Stimulated activated CD4-positive, alpha-beta T cell treated with anti-CD3 and anti-CD28 coated beads, TNF-alpha, amount 100 ng/mL, for 1 hour (primary cell): Measurements from ENCODE around the gene DHX29.
A peak's percentile ranks its signal among the peaks of the same experiment; 100 is the strongest.

Experiments used
- DNase-seq, 3 donors: peaks; one replicate each; pipeline ENCODE4 v3.0.0-alpha.2; 2020; ENCODE audit warnings: low read depth in 3 of 3, low spot score in 1 of 3

DHX29 gene, protein sequence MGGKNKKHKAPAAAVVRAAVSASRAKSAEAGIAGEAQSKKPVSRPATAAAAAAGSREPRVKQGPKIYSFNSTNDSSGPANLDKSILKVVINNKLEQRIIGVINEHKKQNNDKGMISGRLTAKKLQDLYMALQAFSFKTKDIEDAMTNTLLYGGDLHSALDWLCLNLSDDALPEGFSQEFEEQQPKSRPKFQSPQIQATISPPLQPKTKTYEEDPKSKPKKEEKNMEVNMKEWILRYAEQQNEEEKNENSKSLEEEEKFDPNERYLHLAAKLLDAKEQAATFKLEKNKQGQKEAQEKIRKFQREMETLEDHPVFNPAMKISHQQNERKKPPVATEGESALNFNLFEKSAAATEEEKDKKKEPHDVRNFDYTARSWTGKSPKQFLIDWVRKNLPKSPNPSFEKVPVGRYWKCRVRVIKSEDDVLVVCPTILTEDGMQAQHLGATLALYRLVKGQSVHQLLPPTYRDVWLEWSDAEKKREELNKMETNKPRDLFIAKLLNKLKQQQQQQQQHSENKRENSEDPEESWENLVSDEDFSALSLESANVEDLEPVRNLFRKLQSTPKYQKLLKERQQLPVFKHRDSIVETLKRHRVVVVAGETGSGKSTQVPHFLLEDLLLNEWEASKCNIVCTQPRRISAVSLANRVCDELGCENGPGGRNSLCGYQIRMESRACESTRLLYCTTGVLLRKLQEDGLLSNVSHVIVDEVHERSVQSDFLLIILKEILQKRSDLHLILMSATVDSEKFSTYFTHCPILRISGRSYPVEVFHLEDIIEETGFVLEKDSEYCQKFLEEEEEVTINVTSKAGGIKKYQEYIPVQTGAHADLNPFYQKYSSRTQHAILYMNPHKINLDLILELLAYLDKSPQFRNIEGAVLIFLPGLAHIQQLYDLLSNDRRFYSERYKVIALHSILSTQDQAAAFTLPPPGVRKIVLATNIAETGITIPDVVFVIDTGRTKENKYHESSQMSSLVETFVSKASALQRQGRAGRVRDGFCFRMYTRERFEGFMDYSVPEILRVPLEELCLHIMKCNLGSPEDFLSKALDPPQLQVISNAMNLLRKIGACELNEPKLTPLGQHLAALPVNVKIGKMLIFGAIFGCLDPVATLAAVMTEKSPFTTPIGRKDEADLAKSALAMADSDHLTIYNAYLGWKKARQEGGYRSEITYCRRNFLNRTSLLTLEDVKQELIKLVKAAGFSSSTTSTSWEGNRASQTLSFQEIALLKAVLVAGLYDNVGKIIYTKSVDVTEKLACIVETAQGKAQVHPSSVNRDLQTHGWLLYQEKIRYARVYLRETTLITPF (N-terminal part only)

DNA sequence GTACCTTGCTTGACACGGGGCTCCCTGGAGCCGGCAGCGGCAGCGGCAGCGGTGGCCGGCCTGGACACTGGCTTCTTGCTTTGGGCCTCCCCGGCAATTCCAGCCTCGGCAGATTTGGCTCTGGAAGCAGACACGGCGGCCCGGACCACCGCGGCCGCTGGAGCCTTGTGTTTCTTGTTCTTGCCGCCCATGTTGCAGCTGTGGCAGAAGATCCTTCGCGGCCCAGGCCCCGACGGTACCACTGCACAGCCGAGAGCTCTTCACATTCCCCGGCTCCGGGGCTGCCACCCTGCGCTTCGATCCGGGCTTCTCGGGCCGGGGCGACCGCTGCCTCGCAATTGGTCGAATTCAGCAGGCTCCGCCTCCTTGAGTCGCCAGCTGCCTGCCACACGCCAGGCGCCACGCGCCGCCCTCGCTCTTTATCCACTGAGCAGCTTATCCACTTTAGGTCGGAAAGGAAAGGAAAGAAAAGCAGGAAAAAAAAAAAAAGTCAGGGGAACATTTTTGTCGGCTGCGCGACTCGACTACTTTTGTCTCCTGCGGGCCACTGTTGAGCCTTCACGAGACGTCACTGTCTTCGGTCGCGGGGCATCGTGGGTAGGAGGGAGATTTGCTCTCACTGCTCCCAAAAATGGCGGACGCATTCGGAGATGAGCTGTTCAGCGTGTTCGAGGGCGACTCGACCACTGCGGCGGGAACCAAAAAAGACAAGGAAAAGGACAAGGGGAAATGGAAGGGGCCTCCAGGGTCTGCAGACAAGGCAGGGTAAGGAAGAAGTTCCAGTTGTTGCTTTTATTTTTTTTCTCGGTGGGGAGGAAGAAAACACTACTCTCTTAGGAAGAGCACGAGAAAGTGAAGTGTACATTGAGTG lies at the start of gene DHX29, which contains the start of gene MTREX:
Gene DHX29, minus strand, starts transcription at position 312 of the 871 bp plus-strand sequence. Its CDS starts 121 bp downstream, at position 191.
Gene MTREX, plus strand, starts transcription at position 607 of the 871 bp plus-strand sequence. Its CDS starts 25 bp downstream, at position 632.
- DNase-seq, result peak; percentile 65 to 74 (median 65)

DNA sequence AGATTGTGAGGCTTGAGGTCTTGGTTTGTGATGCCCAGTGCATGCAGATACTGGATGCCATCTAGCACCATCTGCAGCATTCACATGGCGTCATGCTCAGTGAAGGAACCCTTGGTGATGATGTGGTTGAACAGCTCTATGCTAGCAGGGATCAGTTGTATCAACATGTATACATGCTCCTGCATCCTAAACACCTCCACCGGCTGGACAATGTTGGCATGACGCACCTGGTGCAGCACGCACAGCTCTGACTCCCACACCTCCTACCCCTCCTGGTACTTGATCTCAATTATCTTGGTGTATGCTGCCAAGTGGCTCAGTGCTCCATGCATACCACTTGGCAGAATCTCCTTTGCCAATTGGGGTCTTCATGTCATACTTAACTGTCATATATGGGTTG lies 49.4 kb upstream of the DHX29 start:
- DNase-seq, result no peak

- no peak for DNase-seq
These were observed 43.3 kb upstream of the DHX29 start for GRCh38 chr5:55350754-55351153.

DNA sequence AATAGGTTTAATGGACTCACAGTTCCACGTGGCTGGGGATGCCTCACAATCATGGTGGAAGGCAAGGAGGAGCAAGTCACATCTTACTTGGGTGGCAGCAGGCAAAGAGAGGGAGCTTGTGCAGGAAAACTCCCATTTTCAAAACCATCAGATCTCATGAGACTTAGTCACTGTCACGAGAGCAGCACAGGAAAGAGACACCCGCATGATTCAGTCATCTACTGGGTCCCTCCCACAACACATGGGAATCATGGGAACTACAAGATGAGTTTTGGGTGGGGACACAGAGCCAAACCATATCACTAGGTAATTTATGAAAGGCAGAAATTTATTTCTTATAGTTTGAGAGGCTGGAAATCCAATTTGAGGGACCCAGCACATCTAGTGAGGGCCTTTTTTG lies 40.3 kb upstream of the DHX29 start:
- DNase-seq, result no peak

- no peak for DNase-seq
These were observed 37.8 kb upstream of the DHX29 start for GRCh38 chr5:55345327-55345726.

DNA sequence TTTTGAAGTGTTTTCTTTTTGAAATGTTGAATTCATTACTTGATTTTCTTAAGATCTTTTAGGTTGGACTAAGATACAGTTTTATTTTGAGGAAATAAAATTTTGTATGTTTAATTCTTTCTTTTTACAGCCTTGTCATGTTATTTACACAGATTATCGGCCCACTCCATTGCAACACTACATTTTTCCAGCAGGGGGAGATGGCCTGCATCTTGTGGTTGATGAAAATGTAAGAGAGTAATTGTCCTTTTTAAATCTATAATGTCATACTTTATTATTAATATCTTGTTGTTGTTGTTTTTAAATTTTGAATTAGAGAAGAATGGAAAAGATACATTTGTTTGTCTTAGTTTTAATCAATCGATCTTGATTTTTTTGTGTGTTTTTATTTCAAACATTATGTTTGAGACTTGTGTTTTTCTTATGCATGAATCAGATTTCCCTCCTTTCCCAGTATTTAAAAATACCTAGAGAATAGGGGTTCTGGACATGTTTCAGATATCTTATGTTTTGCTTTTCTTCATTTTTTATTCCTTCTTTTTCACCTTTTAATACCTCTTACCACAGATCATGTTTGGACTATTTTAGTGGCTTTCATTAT lies 37.0 kb upstream of the DHX29 start:
- DNase-seq, result peak; percentile 7 to 49 (median 18)

GRCh38 chr5:55343609-55344008 lies 36.1 kb upstream of the DHX29 start:
- no peak for DNase-seq

DNA sequence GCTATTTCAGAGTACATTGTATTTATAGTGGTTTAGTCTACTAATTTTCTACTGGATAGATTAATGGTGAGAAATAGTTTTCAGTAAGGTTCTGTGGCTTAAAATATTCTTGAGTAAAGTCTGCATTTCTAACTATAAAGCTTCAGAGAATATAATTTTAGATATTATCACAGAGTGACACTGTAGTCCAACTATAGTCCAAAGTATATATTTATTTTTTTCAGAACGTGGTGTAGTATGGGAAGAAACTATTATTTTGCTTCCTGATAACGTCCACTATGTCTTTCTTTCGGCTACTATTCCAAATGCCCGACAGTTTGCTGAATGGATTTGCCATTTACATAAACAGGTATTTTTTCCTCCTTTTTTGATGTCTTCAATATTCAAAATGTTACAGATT lies 35.6 kb upstream of the DHX29 start:
- DNase-seq, result no peak

DNA sequence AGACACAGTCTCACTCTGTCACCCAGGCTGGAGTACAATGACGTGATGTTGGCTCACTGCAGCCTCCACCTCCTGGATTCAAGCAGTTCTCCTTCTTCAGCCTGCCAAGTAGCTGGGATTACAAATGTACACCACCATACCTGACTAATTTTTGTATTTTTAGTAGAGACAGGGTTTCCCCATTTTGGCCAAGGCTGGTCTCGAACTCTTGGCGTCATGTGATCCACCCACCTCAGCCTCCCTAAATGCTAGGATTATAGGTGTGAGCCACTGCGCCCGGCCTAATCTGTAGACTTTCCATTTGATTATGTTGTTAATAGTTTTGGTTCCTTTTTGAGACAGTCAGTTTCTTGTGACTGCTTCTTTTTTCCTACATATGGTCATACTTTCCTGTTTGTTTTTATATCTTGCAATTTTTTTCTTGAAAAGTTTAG lies 31.3 kb upstream of the DHX29 start:
- peak in 1 of 3 donors; percentile 10 for DNase-seq

DNA sequence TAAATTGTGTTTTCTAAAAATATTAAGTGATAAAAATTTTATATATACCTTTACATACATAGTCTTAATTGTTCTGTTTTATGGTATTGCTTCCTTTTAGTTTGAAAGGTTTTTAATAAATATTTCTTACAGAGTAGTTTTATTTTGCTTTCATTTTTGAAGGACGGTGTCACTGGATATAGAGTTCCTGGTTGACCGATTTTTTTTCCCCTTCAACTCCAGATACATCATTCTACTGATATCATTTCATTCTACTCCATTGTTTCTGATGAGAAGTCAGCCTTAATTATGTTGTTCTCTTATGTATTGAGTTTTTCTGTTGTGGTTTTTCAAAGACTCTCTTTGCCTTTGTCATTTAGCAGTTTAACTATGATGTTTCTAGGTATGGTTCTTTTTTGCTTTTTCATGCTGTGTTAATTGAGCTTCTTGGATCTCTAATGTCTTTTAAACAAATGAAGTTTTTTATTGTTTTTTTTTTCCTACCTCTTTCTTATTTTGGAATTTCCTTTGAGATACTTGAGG lies 30.7 kb upstream of the DHX29 start:
- no peak for DNase-seq

GRCh38 chr5:55333811-55334210 lies 26.3 kb upstream of the DHX29 start:
- DNase-seq, result no peak

DNA sequence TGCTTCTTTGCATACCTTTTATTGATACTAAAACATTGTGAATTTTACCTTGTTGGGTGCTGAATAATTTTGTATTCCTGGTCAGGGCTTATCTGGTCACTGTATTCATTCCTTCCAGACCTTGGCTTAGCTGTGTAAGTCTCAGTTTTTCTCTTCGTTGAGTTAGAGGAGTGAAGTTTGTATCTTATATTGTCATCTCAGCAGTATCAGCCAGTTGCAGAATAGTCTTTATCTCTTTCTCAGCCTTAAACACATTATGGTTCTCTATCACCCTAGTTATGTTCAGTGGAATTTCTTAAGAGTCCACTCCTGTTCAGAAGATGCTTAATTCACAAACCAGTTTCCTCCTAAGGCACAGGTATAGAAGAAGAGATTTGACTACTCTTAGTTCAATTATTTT lies 25.5 kb upstream of the DHX29 start:
- DNase-seq, result no peak

GRCh38 chr5:55331321-55331720 lies 23.8 kb upstream of the DHX29 start:
- no peak for DNase-seq

DNA sequence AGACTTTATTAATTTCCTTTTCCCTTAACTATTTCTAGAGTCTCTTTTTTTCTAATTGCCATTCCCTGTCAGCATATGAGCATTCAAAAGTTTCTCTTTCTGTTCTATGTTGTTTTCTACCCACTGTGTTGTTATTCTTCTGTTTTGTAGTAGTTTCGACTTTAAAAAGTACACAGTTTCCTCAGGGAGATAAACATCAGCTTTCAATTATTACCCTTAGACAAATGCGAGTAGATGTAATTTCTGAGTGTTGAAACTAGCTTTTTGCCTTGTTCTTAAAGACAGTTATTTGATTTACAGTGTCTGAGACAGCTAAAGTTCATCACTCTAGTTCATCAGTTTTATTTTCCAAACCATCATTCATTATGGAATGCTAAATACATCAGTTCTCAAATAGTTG lies 19.8 kb upstream of the DHX29 start:
- no peak for DNase-seq

- DNase-seq, result no peak
These were observed 18.1 kb upstream of the DHX29 start for GRCh38 chr5:55325621-55326020.

GRCh38 chr5:55324815-55325418 lies 17.4 kb upstream of the DHX29 start:
- DNase-seq, result no peak

- no peak for DNase-seq
These were observed 16.5 kb upstream of the DHX29 start for GRCh38 chr5:55324006-55324405.

GRCh38 chr5:55320571-55320970 lies 13.1 kb upstream of the DHX29 start:
- DNase-seq, result no peak

GRCh38 chr5:55319491-55319890 lies 12.0 kb upstream of the DHX29 start:
- no peak for DNase-seq
